ENCODE data around the gene CMTM4. TPM values are rescaled to one million over a fixed set of nuclear protein-coding genes. Genes with fewer than 3 reads are reported as not detected.

Gene CMTM4
- polyA plus RNA-seq, 1 donor (not counting 4 experiments of a cell fraction or from before 2014, with no cell fraction given), result 23.1 TPM

GRCh38 chr16:66693149-66693548, 3.4 kb downstream of the CMTM4 start:
- Histone ChIP-seq H2AFZ (ENCODE audit: control insufficient read depth, low read length) (no peak overlapping the region), H3K4me1 (ENCODE audit: control insufficient read depth, extremely low read depth, insufficient read depth, low read length) (peaks cover 29% of the 10 kb centered on the region), H3K4me2 (ENCODE audit: control insufficient read depth, extremely low read depth, insufficient read depth, low read depth, low read length) (no peak overlapping the region), H3K27me3 (ENCODE audit: control insufficient read depth, extremely low read depth, insufficient read depth, low read length) (no peaks in the 10 kb centered on the region), H3K9me1 (ENCODE audit: control insufficient read depth, extremely low read depth, insufficient read depth, low read length) (peaks cover 2% of the 10 kb centered on the region), H3K4me3 (ENCODE audit: control insufficient read depth in 2 of 3, extremely low read depth in 1 of 3, insufficient read depth in 2 of 3, low read depth in 1 of 3, low read length in 3 of 3) (no peak overlapping the region), H4K20me1 (ENCODE audit: control insufficient read depth, extremely low read depth, insufficient read depth, low read length) (no peaks in the 10 kb centered on the region), H3K79me2 (ENCODE audit: control insufficient read depth, insufficient read depth, low read length) (peaks cover 45% of the 10 kb centered on the region), H3K36me3 (ENCODE audit: control insufficient read depth in 2 of 2, extremely low read depth in 1 of 2, insufficient read depth in 2 of 2, low read length in 2 of 2) (no peaks in the 10 kb centered on the region), H3K9me3 (ENCODE audit: control insufficient read depth, low read depth, low read length) (no peaks in the 10 kb centered on the region), H3K9ac (ENCODE audit: control insufficient read depth, extremely low read depth, insufficient read depth, low read length) (no peak overlapping the region), H3K27ac (ENCODE audit: control insufficient read depth, insufficient read depth, low read length) (no peak overlapping the region)
- dilution Hi-C loops (cut with MboI; ENCODE audit: extremely low pct_ligation_motif_present, low sequenced_read_pairs), result no loop called here
- no peak for FAIRE-seq
- DNase-seq (ENCODE audit: low read depth, low spot score), result no peak
- no peak for TF ChIP-seq EZH2 (IDR thresholded peaks at IDR 0.05; ENCODE audit: low read length)
- TF ChIP-seq, protein P1, sequence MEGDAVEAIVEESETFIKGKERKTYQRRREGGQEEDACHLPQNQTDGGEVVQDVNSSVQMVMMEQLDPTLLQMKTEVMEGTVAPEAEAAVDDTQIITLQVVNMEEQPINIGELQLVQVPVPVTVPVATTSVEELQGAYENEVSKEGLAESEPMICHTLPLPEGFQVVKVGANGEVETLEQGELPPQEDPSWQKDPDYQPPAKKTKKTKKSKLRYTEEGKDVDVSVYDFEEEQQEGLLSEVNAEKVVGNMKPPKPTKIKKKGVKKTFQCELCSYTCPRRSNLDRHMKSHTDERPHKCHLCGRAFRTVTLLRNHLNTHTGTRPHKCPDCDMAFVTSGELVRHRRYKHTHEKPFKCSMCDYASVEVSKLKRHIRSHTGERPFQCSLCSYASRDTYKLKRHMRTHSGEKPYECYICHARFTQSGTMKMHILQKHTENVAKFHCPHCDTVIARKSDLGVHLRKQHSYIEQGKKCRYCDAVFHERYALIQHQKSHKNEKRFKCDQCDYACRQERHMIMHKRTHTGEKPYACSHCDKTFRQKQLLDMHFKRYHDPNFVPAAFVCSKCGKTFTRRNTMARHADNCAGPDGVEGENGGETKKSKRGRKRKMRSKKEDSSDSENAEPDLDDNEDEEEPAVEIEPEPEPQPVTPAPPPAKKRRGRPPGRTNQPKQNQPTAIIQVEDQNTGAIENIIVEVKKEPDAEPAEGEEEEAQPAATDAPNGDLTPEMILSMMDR (optimal IDR thresholded peaks at IDR 0.05 in 1 of 3, IDR thresholded peaks at IDR 0.05 in 1 of 3, conservative IDR thresholded peaks at IDR 0.05 in 1 of 3; ENCODE audit: extremely low read depth in 1 of 3, insufficient read depth in 2 of 3, low read length in 3 of 3), result no peak

- Histone ChIP-seq H3K9me3 (ENCODE audit: control insufficient read depth, low read depth, low read length) (no peaks in the 10 kb centered on the region), H3K4me2 (ENCODE audit: control insufficient read depth, extremely low read depth, insufficient read depth, low read depth, low read length) (peak overlapping the region; percentile 7), H3K27ac (ENCODE audit: control insufficient read depth, insufficient read depth, low read length) (peak overlapping the region; percentile 51), H3K4me3 (ENCODE audit: control insufficient read depth in 2 of 3, extremely low read depth in 1 of 3, insufficient read depth in 2 of 3, low read depth in 1 of 3, low read length in 3 of 3) (no peak overlapping the region), H3K9ac (ENCODE audit: control insufficient read depth, extremely low read depth, insufficient read depth, low read length) (peak overlapping the region; percentile 46), H3K27me3 (ENCODE audit: control insufficient read depth, extremely low read depth, insufficient read depth, low read length) (no peaks in the 10 kb centered on the region), H2AFZ (ENCODE audit: control insufficient read depth, low read length) (no peak overlapping the region), H3K79me2 (ENCODE audit: control insufficient read depth, insufficient read depth, low read length) (peaks cover 49% of the 10 kb centered on the region), H3K9me1 (ENCODE audit: control insufficient read depth, extremely low read depth, insufficient read depth, low read length) (peaks cover 2% of the 10 kb centered on the region), H4K20me1 (ENCODE audit: control insufficient read depth, extremely low read depth, insufficient read depth, low read length) (no peaks in the 10 kb centered on the region), H3K36me3 (ENCODE audit: control insufficient read depth in 2 of 2, extremely low read depth in 1 of 2, insufficient read depth in 2 of 2, low read length in 2 of 2) (no peaks in the 10 kb centered on the region), H3K4me1 (ENCODE audit: control insufficient read depth, extremely low read depth, insufficient read depth, low read length) (peaks cover 29% of the 10 kb centered on the region)
- TF ChIP-seq, protein P1 (optimal IDR thresholded peaks at IDR 0.05 in 1 of 3, IDR thresholded peaks at IDR 0.05 in 1 of 3, conservative IDR thresholded peaks at IDR 0.05 in 1 of 3; ENCODE audit: extremely low read depth in 1 of 3, insufficient read depth in 2 of 3, low read length in 3 of 3), result no peak
- no peak for TF ChIP-seq EZH2 (IDR thresholded peaks at IDR 0.05; ENCODE audit: low read length)
- DNase-seq (ENCODE audit: low read depth, low spot score), result peak; percentile 69
- peak; percentile 93 for FAIRE-seq
- dilution Hi-C loops (cut with MboI; ENCODE audit: extremely low pct_ligation_motif_present, low sequenced_read_pairs), result no loop called here
Observed at GRCh38 chr16:66692341-66692740, 4.2 kb downstream of the CMTM4 start.
